ENCODE results near the gene COL5A1.

DNA sequence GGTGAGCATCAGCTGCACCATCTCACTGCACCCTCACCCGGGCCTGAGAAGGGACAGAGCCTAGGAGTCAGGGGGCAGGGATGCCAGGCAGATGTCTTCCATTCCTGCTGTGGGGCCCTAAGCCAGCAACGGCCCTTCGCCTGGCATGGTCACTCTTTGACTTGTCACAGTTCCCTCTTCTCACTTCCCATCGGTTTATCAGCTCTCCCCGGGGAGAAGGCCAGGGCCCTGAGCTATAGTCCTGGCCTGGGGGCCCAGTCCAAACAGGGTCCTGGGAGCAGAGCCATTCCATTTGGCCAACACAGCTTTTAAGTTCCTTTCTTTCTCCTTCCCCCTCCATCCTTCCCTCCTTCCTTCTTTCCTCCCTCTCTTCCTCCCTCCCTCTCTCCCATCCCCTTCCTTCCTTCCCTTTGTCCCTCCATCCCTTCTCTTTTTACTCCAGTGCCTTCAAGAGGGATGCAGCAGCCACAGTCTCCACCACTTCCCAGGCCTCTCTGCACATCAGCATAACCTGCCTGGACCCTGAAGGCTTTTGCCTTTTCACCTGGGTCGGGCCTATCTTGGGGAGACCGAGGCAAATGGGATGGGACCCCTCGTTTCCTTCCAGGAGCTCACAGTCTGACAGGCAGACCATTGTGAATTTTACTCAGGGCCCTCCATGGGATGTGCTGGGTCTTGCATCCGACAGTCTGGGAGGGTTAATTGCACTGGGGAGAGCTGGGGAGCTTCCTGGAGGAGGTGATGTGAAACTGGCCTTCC is 4.2 kb downstream of the COL5A1 start:
- TF ChIP-seq, protein P1, sequence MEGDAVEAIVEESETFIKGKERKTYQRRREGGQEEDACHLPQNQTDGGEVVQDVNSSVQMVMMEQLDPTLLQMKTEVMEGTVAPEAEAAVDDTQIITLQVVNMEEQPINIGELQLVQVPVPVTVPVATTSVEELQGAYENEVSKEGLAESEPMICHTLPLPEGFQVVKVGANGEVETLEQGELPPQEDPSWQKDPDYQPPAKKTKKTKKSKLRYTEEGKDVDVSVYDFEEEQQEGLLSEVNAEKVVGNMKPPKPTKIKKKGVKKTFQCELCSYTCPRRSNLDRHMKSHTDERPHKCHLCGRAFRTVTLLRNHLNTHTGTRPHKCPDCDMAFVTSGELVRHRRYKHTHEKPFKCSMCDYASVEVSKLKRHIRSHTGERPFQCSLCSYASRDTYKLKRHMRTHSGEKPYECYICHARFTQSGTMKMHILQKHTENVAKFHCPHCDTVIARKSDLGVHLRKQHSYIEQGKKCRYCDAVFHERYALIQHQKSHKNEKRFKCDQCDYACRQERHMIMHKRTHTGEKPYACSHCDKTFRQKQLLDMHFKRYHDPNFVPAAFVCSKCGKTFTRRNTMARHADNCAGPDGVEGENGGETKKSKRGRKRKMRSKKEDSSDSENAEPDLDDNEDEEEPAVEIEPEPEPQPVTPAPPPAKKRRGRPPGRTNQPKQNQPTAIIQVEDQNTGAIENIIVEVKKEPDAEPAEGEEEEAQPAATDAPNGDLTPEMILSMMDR (IDR thresholded peaks at IDR 0.05 in 4 of 5, conservative IDR thresholded peaks at IDR 0.05 in 1 of 5), result no peak
- TF ChIP-seq POLR2A (IDR thresholded peaks at IDR 0.05), result no peak
